ENCODE measurements around the gene LRRC3.
A peak's percentile ranks its signal among the peaks of the same experiment; 100 is the strongest.

LRRC3 gene

DNA sequence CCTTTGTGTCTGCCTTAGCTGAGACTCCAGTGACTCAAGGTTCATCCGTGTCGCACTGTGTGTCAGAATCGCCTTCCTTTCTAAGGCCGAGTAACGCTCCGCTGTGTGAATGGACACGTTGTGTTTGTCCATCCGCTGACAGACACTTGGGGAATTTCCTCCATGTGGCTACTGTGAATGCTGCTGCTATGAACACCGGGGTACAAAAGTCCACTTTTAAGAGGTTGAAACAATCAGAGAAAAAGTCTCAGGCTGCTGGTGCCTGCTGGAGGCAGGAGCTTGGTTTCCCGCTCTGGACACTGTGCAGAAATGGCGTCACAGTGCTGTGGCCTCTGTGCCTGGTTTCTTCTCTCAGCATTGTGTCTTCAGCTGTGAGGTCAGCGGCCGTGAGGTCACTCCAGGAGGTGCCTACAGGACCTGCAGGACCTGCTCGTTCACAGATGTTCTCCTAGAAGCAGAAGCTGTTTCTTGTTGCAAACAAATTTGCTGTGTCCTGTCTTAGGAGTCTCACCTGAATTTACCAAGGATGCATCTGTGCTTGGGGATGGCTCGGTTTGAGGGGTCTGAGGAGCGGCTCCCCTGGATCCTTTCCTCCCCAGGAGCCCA, 50.5 kb downstream of the LRRC3 start:
- Histone ChIP-seq H3K4me1 (ENCODE audit: control insufficient read depth, insufficient read depth, low read length, poor library complexity, severe bottlenecking) (peaks cover 6% of the 10 kb centered on the region), H3K36me3 (ENCODE audit: control insufficient read depth, insufficient read depth, low read length) (no peaks in the 10 kb centered on the region), H3K27me3 (replicated peaks; ENCODE audit: control insufficient read depth, insufficient read depth, low read length, poor library complexity, severe bottlenecking) (no peaks in the 10 kb centered on the region), H3K4me3 (ENCODE audit: insufficient read depth, low read depth, low read length, poor library complexity, severe bottlenecking) (no peak overlapping the region), H3K9me3 (ENCODE audit: control insufficient read depth, low read length) (no peaks in the 10 kb centered on the region), H3K27ac (ENCODE audit: insufficient read depth, low read length, poor library complexity, severe bottlenecking) (no peak overlapping the region)
- DNase-seq = no peak

- H3K27me3 ChIP-seq (replicated peaks; ENCODE audit: control insufficient read depth, insufficient read depth, low read length, poor library complexity, severe bottlenecking) = no peaks in the 10 kb centered on the region
- H3K4me1 ChIP-seq (ENCODE audit: control insufficient read depth, insufficient read depth, low read length, poor library complexity, severe bottlenecking) = peaks cover 9% of the 10 kb centered on the region
- H3K27ac ChIP-seq (ENCODE audit: insufficient read depth, low read length, poor library complexity, severe bottlenecking) = no peak overlapping the region
These were observed 51.3 kb downstream of the LRRC3 start for GRCh38 chr21:44506279-44507255.

GRCh38 chr21:44507673-44508425, 52.5 kb downstream of the LRRC3 start:
- Histone ChIP-seq H3K27me3 (replicated peaks; ENCODE audit: control insufficient read depth, insufficient read depth, low read length, poor library complexity, severe bottlenecking) (no peaks in the 10 kb centered on the region), H3K27ac (ENCODE audit: insufficient read depth, low read length, poor library complexity, severe bottlenecking) (no peak overlapping the region), H3K4me3 (ENCODE audit: insufficient read depth, low read depth, low read length, poor library complexity, severe bottlenecking) (no peak overlapping the region), H3K9me3 (ENCODE audit: control insufficient read depth, low read length) (no peaks in the 10 kb centered on the region), H3K4me1 (ENCODE audit: control insufficient read depth, insufficient read depth, low read length, poor library complexity, severe bottlenecking) (peaks cover 9% of the 10 kb centered on the region), H3K36me3 (ENCODE audit: control insufficient read depth, insufficient read depth, low read length) (no peaks in the 10 kb centered on the region)
- DNase-seq = no peak

More at GRCh38 chr21:44506279-44507255, 51.3 kb downstream of the LRRC3 start:
- no peak overlapping the region for H3K4me3 ChIP-seq (ENCODE audit: insufficient read depth, low read depth, low read length, poor library complexity, severe bottlenecking)
- no peaks in the 10 kb centered on the region for H3K9me3 ChIP-seq (ENCODE audit: control insufficient read depth, low read length)
- no peaks in the 10 kb centered on the region for H3K36me3 ChIP-seq (ENCODE audit: control insufficient read depth, insufficient read depth, low read length)
- no peak for DNase-seq

- Histone ChIP-seq H3K27ac (ENCODE audit: insufficient read depth, low read length, poor library complexity, severe bottlenecking) (no peak overlapping the region), H3K9me3 (ENCODE audit: control insufficient read depth, low read length) (no peaks in the 10 kb centered on the region), H3K4me1 (ENCODE audit: control insufficient read depth, insufficient read depth, low read length, poor library complexity, severe bottlenecking) (peaks cover 9% of the 10 kb centered on the region), H3K36me3 (ENCODE audit: control insufficient read depth, insufficient read depth, low read length) (no peaks in the 10 kb centered on the region), H3K4me3 (ENCODE audit: insufficient read depth, low read depth, low read length, poor library complexity, severe bottlenecking) (no peak overlapping the region), H3K27me3 (replicated peaks; ENCODE audit: control insufficient read depth, insufficient read depth, low read length, poor library complexity, severe bottlenecking) (no peaks in the 10 kb centered on the region)
- no peak for DNase-seq
These were observed 53.1 kb downstream of the LRRC3 start for GRCh38 chr21:44508426-44508710.

GRCh38 chr21:44508711-44509445, 53.6 kb downstream of the LRRC3 start:
- no peak overlapping the region for H3K4me3 ChIP-seq (ENCODE audit: insufficient read depth, low read depth, low read length, poor library complexity, severe bottlenecking)
- DNase-seq = no peak
- no peaks in the 10 kb centered on the region for H3K9me3 ChIP-seq (ENCODE audit: control insufficient read depth, low read length)
- no peaks in the 10 kb centered on the region for H3K36me3 ChIP-seq (ENCODE audit: control insufficient read depth, insufficient read depth, low read length)
- H3K4me1 ChIP-seq (ENCODE audit: control insufficient read depth, insufficient read depth, low read length, poor library complexity, severe bottlenecking) = peaks cover 9% of the 10 kb centered on the region
- H3K27me3 ChIP-seq (replicated peaks; ENCODE audit: control insufficient read depth, insufficient read depth, low read length, poor library complexity, severe bottlenecking) = no peaks in the 10 kb centered on the region
- H3K27ac ChIP-seq (ENCODE audit: insufficient read depth, low read length, poor library complexity, severe bottlenecking) = no peak overlapping the region

GRCh38 chr21:44509539-44509938, 54.2 kb downstream of the LRRC3 start:
- peaks cover 9% of the 10 kb centered on the region for H3K4me1 ChIP-seq (ENCODE audit: control insufficient read depth, insufficient read depth, low read length, poor library complexity, severe bottlenecking)
- no peaks in the 10 kb centered on the region for H3K9me3 ChIP-seq (ENCODE audit: control insufficient read depth, low read length)
- no peaks in the 10 kb centered on the region for H3K27me3 ChIP-seq (replicated peaks; ENCODE audit: control insufficient read depth, insufficient read depth, low read length, poor library complexity, severe bottlenecking)
- no peak overlapping the region for H3K4me3 ChIP-seq (ENCODE audit: insufficient read depth, low read depth, low read length, poor library complexity, severe bottlenecking)
- no peak overlapping the region for H3K27ac ChIP-seq (ENCODE audit: insufficient read depth, low read length, poor library complexity, severe bottlenecking)
- H3K36me3 ChIP-seq (ENCODE audit: control insufficient read depth, insufficient read depth, low read length) = no peaks in the 10 kb centered on the region
- no peak for DNase-seq

DNA sequence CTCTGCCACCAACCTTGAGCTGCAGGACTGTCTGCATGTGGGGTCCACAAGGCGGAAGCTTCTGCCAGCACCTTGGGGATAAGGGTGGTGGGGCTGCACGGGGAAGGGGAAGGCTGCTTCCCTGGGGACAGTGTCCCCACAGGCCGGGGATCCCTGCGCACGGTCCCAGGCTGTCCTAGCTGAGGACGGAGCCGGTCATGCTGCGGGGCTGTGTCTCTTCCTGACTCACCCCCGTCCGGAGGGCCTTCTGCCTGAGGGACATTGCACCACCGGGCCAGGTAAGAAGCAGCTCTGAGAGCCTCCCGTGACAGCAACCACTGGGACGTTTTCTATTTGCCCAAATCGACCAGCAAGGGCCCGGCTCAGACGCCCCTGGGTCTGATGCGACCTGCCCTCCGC, 54.8 kb downstream of the LRRC3 start:
- peaks cover 9% of the 10 kb centered on the region for H3K4me1 ChIP-seq (ENCODE audit: control insufficient read depth, insufficient read depth, low read length, poor library complexity, severe bottlenecking)
- no peaks in the 10 kb centered on the region for H3K27me3 ChIP-seq (replicated peaks; ENCODE audit: control insufficient read depth, insufficient read depth, low read length, poor library complexity, severe bottlenecking)
- no peak overlapping the region for H3K27ac ChIP-seq (ENCODE audit: insufficient read depth, low read length, poor library complexity, severe bottlenecking)
- H3K36me3 ChIP-seq (ENCODE audit: control insufficient read depth, insufficient read depth, low read length) = no peaks in the 10 kb centered on the region
- no peaks in the 10 kb centered on the region for H3K9me3 ChIP-seq (ENCODE audit: control insufficient read depth, low read length)
- DNase-seq = no peak
- peak overlapping the region; percentile 48 for H3K4me3 ChIP-seq (ENCODE audit: insufficient read depth, low read depth, low read length, poor library complexity, severe bottlenecking)

DNA sequence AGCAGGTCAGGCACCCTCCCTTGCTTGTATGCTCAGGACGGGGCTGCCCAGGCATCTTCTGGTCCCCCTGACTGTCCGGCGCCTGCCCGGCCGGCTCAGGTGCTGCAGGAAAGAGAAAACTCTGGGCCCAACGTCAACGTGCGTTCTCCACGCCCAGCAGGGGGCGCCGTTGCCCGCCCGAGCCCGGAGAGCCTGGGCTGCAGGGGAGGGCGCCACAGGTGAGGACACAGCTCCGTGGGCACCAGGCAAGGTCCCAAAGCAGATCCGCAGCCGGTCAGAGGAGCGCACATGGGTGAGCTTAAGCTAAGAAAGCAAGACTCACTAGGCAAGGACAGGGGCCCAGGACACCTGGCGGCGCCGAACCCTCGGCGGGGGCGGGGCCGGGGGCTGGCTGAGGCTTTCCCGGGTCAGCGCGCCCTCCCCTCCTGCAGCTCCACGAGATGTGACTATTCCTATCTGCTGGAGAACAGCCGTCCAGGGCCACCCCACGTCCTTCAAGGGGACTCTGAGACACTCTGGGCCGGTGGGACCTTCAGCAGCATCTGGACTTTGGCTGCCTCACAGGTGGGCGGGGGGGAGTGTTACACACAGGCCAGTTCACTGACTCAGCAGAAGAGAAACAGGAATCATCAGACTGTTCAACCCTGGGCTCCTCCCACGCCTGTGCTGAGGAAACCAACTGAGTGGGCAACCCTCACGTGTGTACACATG, 55.4 kb downstream of the LRRC3 start:
- Histone ChIP-seq H3K27me3 (replicated peaks; ENCODE audit: control insufficient read depth, insufficient read depth, low read length, poor library complexity, severe bottlenecking) (no peaks in the 10 kb centered on the region), H3K27ac (ENCODE audit: insufficient read depth, low read length, poor library complexity, severe bottlenecking) (no peak overlapping the region), H3K9me3 (ENCODE audit: control insufficient read depth, low read length) (no peaks in the 10 kb centered on the region), H3K4me1 (ENCODE audit: control insufficient read depth, insufficient read depth, low read length, poor library complexity, severe bottlenecking) (peaks cover 9% of the 10 kb centered on the region), H3K36me3 (ENCODE audit: control insufficient read depth, insufficient read depth, low read length) (no peaks in the 10 kb centered on the region), H3K4me3 (ENCODE audit: insufficient read depth, low read depth, low read length, poor library complexity, severe bottlenecking) (peak overlapping the region; percentile 48)
- peak; percentile 62 to 73 (median 69) for DNase-seq

- no peak overlapping the region for H3K27ac ChIP-seq (ENCODE audit: insufficient read depth, low read length, poor library complexity, severe bottlenecking)
- no peak for DNase-seq
These were observed 56.1 kb downstream of the LRRC3 start for GRCh38 chr21:44511219-44511937.

More at GRCh38 chr21:44511219-44511937, 56.1 kb downstream of the LRRC3 start:
- no peaks in the 10 kb centered on the region for H3K9me3 ChIP-seq (ENCODE audit: control insufficient read depth, low read length)
- H3K36me3 ChIP-seq (ENCODE audit: control insufficient read depth, insufficient read depth, low read length) = no peaks in the 10 kb centered on the region
- peaks cover 9% of the 10 kb centered on the region for H3K4me1 ChIP-seq (ENCODE audit: control insufficient read depth, insufficient read depth, low read length, poor library complexity, severe bottlenecking)
- H3K27me3 ChIP-seq (replicated peaks; ENCODE audit: control insufficient read depth, insufficient read depth, low read length, poor library complexity, severe bottlenecking) = no peaks in the 10 kb centered on the region
- no peak overlapping the region for H3K4me3 ChIP-seq (ENCODE audit: insufficient read depth, low read depth, low read length, poor library complexity, severe bottlenecking)

All from effector memory CD4-positive, alpha-beta T cell (primary cell).